Liver (tissue), 3 donors: ENCODE data around the gene PKHD1.
A peak's percentile ranks its signal among the peaks of the same experiment; 100 is the strongest.

Experiments
- CTCF ChIP-seq: fragments of 150-350 bp; IDR thresholded peaks from 2 replicates; pipeline ENCODE4 v1.5.1; 2017; ENCODE audit warnings: improper control_type of control experiment, low read depth, low read length; ENCODE audit not compliant: missing input control
- GABPA ChIP-seq, 2 donors: IDR thresholded peaks in 1 of 2; conservative IDR thresholded peaks in 1 of 2; 2 replicates each; pipeline ENCODE4 v1.6.1; 2016; ENCODE audit warnings: antibody characterized with exemption in 2 of 2, mild to moderate bottlenecking in 1 of 2, moderate library complexity in 1 of 2
- JUND ChIP-seq, 2 donors: IDR thresholded peaks; 2 replicates each; pipeline ENCODE4 v1.6.1; 2016; ENCODE audit warnings: antibody characterized with exemption in 2 of 2
- MAX ChIP-seq: IDR thresholded peaks from 2 replicates; pipeline ENCODE4 v1.6.1; 2016; ENCODE audit warnings: antibody characterized with exemption
- RAD21 ChIP-seq, 2 donors: IDR thresholded peaks; 2 replicates each; pipeline ENCODE4 v1.6.1; 2016; ENCODE audit warnings: antibody characterized with exemption in 2 of 2, mild to moderate bottlenecking in 2 of 2
- REST ChIP-seq: IDR thresholded peaks from 2 replicates; pipeline ENCODE4 v1.6.1; 2016; ENCODE audit warnings: antibody characterized with exemption, mild to moderate bottlenecking
- SP1 ChIP-seq: IDR thresholded peaks from 2 replicates; pipeline ENCODE4 v1.6.1; 2018; ENCODE audit warnings: antibody characterized with exemption, mild to moderate bottlenecking
- ZBTB33 ChIP-seq: IDR thresholded peaks from 2 replicates; pipeline ENCODE4 v1.6.1; 2016; ENCODE audit warnings: antibody characterized with exemption
- donor health status: healthy.
- donor health status: healthy.

- TF ChIP-seq REST (no peak), CTCF (peak; percentile 70), JUND (IDR thresholded peaks at IDR 0.05) (no peak), MAX (no peak), GABPA (IDR thresholded peaks at IDR 0.05 in 1 of 2, conservative IDR thresholded peaks at IDR 0.05 in 1 of 2) (no peak), ZBTB33 (no peak), SP1 (no peak), RAD21 (IDR thresholded peaks at IDR 0.05) (peak; percentile 86 to 90)
Measured at GRCh38 chr6:52020945-52021570, 66.4 kb downstream of the PKHD1 start.
